Activated CD4-positive, alpha-beta T cell treated with anti-CD3 and anti-CD28 coated beads, Interleukin-2, amount 10 ng/mL, durations not matched to agents 7 days and 5 days (primary cell): ENCODE data around the gene ARHGAP6. TPM values are rescaled to one million over a fixed set of nuclear protein-coding genes. Genes with fewer than 3 reads are reported as not detected.

ENCODE experiments used
- CTCF ChIA-PET: fragments of 350-600 bp; sonication (Branson Sonifier 250); formaldehyde crosslinking; loops from one replicate; lab custom pipeline; 2021; ENCODE audit warnings: antibody characterized with exemption; lab: Charles Lee
- POLR2A ChIA-PET: fragments of 350-600 bp; sonication (Branson Sonifier 250); formaldehyde crosslinking; loops from one replicate; lab custom pipeline; 2021; ENCODE audit warnings: antibody characterized with exemption; lab: Charles Lee
- DNase-seq: peaks from one replicate; pipeline ENCODE4 v3.0.0-alpha.2; 2020
- H3K27ac Mint-ChIP-seq: one replicate; pipeline ENCODE4 v1.8.0; 2021; ENCODE audit warnings: mild to moderate bottlenecking, moderate library complexity, mixed read lengths
- H3K27me3 Mint-ChIP-seq: one replicate; pipeline ENCODE4 v1.8.0; 2021; ENCODE audit warnings: mixed read lengths
- H3K36me3 Mint-ChIP-seq: one replicate; pipeline ENCODE4 v1.8.0; 2021; ENCODE audit warnings: low read depth, mixed read lengths
- H3K4me1 Mint-ChIP-seq: one replicate; pipeline ENCODE4 v1.8.0; 2021; ENCODE audit warnings: mixed read lengths
- H3K4me3 Mint-ChIP-seq: one replicate; pipeline ENCODE4 v1.8.0; 2021; ENCODE audit warnings: mild to moderate bottlenecking, moderate library complexity, mixed read lengths
- H3K9me3 Mint-ChIP-seq: one replicate; pipeline ENCODE4 v1.8.0; 2021; ENCODE audit warnings: mixed read lengths
- total RNA-seq, 2 experiments: library from RNA; stranded (reverse); gene quantifications; one replicate each; pipeline ENCODE4 v1.2.3, GENCODE V29; 2021

The ARHGAP6 gene
- total RNA-seq, 2 experiments from 2014 or later: not detected

DNA sequence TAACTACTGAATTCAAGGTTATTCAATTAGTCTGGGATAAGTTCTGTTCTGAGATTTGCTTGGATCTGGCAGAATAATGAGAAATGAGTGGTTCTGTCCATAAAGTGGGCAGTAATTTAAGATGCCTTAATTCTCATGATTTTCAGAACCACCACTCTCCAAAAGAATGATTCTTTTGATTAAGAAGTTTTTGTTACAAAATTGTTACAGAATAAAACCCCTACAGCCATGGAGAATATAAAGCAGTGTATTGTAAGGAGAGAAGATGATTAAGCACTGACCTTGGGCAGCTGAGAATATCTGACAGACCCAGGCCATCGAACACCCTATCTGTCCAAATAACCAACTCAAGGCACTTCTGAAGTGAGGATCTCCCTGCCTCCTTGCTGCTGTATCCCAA lies 360.1 kb downstream of the ARHGAP6 start:
- ChIA-PET CTCF (no interaction called here), POLR2A (interaction anchor here (0.7 kb wide), 1 partner anchor 176 kb away, joined by 3 read pairs; no protein-coding TSS in a partner anchor)
- H3K36me3 Mint-ChIP-seq: no peaks in the 10 kb centered on the region
- no peak overlapping the region for H3K27ac Mint-ChIP-seq
- no peak overlapping the region for H3K4me3 Mint-ChIP-seq
- no peaks in the 10 kb centered on the region for H3K27me3 Mint-ChIP-seq
- no peaks in the 10 kb centered on the region for H3K4me1 Mint-ChIP-seq
- DNase-seq: no peak
- H3K9me3 Mint-ChIP-seq: no peaks in the 10 kb centered on the region

DNA sequence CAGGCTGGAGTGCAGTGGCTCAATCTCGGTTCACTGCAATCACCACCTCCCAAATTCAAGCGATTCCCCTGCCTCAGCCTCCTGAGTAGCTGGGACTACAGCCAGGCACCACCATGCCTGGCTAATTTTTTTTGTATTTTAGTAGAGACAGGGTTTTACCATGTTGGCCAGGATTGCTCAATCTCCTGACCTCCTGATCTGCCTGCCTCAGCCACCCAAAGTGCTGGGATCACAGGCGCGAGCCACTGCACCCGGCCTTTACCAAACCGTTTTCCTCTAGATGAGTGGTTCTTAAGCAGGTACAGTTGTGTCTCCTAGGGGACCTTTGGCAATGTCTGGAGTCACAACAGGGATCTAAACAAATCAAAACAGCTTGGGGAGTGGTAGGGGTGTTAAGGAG lies 360.9 kb downstream of the ARHGAP6 start:
- H3K4me1 Mint-ChIP-seq: no peaks in the 10 kb centered on the region
- H3K36me3 Mint-ChIP-seq: no peaks in the 10 kb centered on the region
- ChIA-PET CTCF (no interaction called here), POLR2A (no interaction called here)
- no peaks in the 10 kb centered on the region for H3K9me3 Mint-ChIP-seq
- no peak overlapping the region for H3K4me3 Mint-ChIP-seq
- no peak for DNase-seq
- H3K27ac Mint-ChIP-seq: no peak overlapping the region
- no peaks in the 10 kb centered on the region for H3K27me3 Mint-ChIP-seq

GRCh38 chrX:11298600-11298999 lies 367.1 kb downstream of the ARHGAP6 start:
- ChIA-PET CTCF (no interaction called here), POLR2A (no interaction called here)
- DNase-seq: no peak
- no peaks in the 10 kb centered on the region for H3K36me3 Mint-ChIP-seq
- no peaks in the 10 kb centered on the region for H3K4me1 Mint-ChIP-seq
- H3K27ac Mint-ChIP-seq: no peak overlapping the region
- H3K9me3 Mint-ChIP-seq: no peaks in the 10 kb centered on the region
- no peak overlapping the region for H3K4me3 Mint-ChIP-seq
- H3K27me3 Mint-ChIP-seq: no peaks in the 10 kb centered on the region

DNA sequence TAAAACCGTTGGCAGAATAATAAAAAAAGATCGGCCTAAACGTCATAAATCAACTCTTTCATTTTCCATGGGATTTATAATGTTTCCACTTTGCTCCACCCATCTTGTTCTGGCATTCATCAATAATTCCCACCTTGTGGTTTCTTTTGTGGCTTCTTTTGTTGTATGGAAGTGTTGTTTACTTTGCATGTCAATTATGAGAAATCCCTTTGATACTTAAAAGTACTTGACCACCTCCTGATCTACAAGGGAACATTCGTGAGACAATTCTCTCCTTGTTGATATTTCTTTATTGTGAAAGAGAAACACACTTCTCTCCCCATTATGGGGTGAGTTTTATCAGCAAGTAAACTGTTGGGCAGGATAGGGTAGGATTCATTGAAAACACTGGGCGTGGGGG lies 369.7 kb downstream of the ARHGAP6 start:
- ChIA-PET CTCF (no interaction called here), POLR2A (no interaction called here)
- no peak overlapping the region for H3K27ac Mint-ChIP-seq
- no peaks in the 10 kb centered on the region for H3K9me3 Mint-ChIP-seq
- no peaks in the 10 kb centered on the region for H3K4me1 Mint-ChIP-seq
- no peak overlapping the region for H3K4me3 Mint-ChIP-seq
- DNase-seq: no peak
- no peaks in the 10 kb centered on the region for H3K27me3 Mint-ChIP-seq
- H3K36me3 Mint-ChIP-seq: no peaks in the 10 kb centered on the region

- DNase-seq: no peak
- ChIA-PET POLR2A (no interaction called here), CTCF (no interaction called here)
- H3K27ac Mint-ChIP-seq: no peak within 1 kb of the TSS
- H3K9me3 Mint-ChIP-seq: no peaks in the 10 kb centered on the region
- no peaks in the 10 kb centered on the region for H3K27me3 Mint-ChIP-seq
- no peaks in the 10 kb centered on the region for H3K36me3 Mint-ChIP-seq
- H3K4me3 Mint-ChIP-seq: no peak within 1 kb of the TSS
- no peaks in the 10 kb centered on the region for H3K4me1 Mint-ChIP-seq
Measured at GRCh38 chrX:11293113-11293512, 372.6 kb downstream of the ARHGAP6 start, which contains the start of gene AMELX. Gene AMELX, plus strand, starts transcription at chrX:11293413. Its CDS starts 1,376 bp downstream, at chrX:11294789.

DNA sequence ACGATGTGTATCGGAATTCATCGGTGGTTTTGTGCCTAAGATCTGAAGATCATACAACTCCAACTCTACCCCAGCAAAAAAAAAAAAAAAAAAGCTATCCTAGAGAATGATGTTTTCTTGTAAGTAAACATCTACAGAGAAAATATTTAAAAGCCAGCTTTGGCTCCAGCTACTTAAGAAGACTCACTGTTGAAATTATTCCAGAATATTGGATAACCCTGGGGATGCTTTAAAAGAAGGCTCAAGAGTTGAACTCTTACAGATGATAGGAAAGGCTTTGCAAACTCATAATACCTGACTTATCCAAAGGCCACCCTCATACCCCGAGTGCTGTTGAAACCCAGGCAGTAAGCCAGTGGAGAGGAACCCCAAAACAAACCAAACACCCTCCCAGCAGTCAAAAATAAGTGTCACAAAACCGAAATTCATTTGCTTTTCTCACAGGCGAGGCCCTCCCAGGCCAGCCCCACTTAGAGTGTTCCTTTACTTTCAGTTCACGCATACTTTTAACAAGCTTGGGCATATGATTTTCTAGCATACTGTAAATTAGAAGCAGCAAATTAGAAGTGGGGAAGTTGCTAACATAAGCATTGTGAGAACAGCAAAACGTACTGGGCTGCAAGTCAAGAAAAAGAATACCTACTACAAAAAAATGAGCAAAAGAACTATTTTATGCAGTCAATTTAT lies 375.2 kb downstream of the ARHGAP6 start:
- no peak overlapping the region for H3K4me3 Mint-ChIP-seq
- no peaks in the 10 kb centered on the region for H3K9me3 Mint-ChIP-seq
- no peak overlapping the region for H3K27ac Mint-ChIP-seq
- ChIA-PET POLR2A (no interaction called here), CTCF (no interaction called here)
- H3K27me3 Mint-ChIP-seq: no peaks in the 10 kb centered on the region
- no peaks in the 10 kb centered on the region for H3K36me3 Mint-ChIP-seq
- H3K4me1 Mint-ChIP-seq: no peaks in the 10 kb centered on the region
- DNase-seq: no peak

- Mint-ChIP-seq H3K27ac (no peak overlapping the region), H3K36me3 (no peaks in the 10 kb centered on the region), H3K9me3 (no peaks in the 10 kb centered on the region), H3K4me3 (no peak overlapping the region), H3K27me3 (no peaks in the 10 kb centered on the region), H3K4me1 (no peaks in the 10 kb centered on the region)
- ChIA-PET CTCF (no interaction called here), POLR2A (no interaction called here)
- no peak for DNase-seq
Measured at GRCh38 chrX:11287505-11287904, 378.2 kb downstream of the ARHGAP6 start.

- no peak for DNase-seq
- ChIA-PET POLR2A (no interaction called here), CTCF (no interaction called here)
- H3K36me3 Mint-ChIP-seq: no peaks in the 10 kb centered on the region
- H3K27ac Mint-ChIP-seq: no peak overlapping the region
- H3K27me3 Mint-ChIP-seq: no peaks in the 10 kb centered on the region
- H3K4me3 Mint-ChIP-seq: no peak overlapping the region
- no peaks in the 10 kb centered on the region for H3K4me1 Mint-ChIP-seq
- no peaks in the 10 kb centered on the region for H3K9me3 Mint-ChIP-seq
Measured at GRCh38 chrX:11285651-11286050, 380.1 kb downstream of the ARHGAP6 start.

DNA sequence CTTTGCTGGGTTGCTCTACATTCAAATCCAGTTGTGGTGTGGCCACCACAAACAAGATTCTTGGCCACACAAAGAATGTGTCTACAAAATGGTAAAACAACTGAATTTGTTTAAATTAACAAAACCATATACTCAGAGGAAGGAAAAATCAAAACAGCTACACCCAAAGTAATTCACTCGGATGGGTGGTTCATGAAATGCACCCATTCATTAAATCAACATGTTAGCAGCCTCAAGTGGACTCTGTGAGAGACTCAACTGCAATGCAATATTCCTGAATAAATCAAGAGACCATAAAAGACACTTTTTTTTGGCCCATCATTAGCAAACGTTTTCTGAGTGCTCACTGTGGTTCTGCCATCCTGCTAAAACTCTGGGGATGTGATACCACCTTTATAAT lies 383.7 kb downstream of the ARHGAP6 start:
- no peaks in the 10 kb centered on the region for H3K27me3 Mint-ChIP-seq
- H3K4me3 Mint-ChIP-seq: no peak overlapping the region
- DNase-seq: no peak
- H3K4me1 Mint-ChIP-seq: no peaks in the 10 kb centered on the region
- POLR2A ChIA-PET: no interaction called here
- H3K36me3 Mint-ChIP-seq: no peaks in the 10 kb centered on the region
- no peaks in the 10 kb centered on the region for H3K9me3 Mint-ChIP-seq
- no peak overlapping the region for H3K27ac Mint-ChIP-seq
- CTCF ChIA-PET: no interaction called here

DNA sequence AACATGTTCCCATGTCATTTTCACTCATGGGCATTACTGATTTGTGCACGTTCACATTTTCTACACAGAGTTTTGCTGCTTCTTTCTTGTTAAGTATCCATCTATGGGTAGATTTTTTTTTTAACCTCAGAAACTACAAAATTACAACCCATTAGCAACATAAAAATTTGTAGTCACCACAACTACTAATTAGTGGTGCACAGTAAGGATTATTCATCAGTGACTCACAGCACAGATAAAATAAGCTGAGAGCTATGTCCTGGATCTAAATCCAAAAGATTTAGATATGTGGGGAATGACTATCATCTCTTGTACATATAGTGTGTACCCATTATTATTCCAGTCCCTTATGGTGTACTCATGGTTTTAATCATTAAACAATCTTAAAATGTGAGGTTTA lies 392.2 kb downstream of the ARHGAP6 start:
- no peaks in the 10 kb centered on the region for H3K9me3 Mint-ChIP-seq
- DNase-seq: no peak
- no peak overlapping the region for H3K27ac Mint-ChIP-seq
- ChIA-PET CTCF (no interaction called here), POLR2A (no interaction called here)
- no peak overlapping the region for H3K4me3 Mint-ChIP-seq
- H3K27me3 Mint-ChIP-seq: no peaks in the 10 kb centered on the region
- H3K4me1 Mint-ChIP-seq: no peaks in the 10 kb centered on the region
- H3K36me3 Mint-ChIP-seq: no peaks in the 10 kb centered on the region

- no peaks in the 10 kb centered on the region for H3K36me3 Mint-ChIP-seq
- no peak overlapping the region for H3K27ac Mint-ChIP-seq
- H3K4me1 Mint-ChIP-seq: no peaks in the 10 kb centered on the region
- H3K4me3 Mint-ChIP-seq: no peak overlapping the region
- DNase-seq: no peak
- no peaks in the 10 kb centered on the region for H3K27me3 Mint-ChIP-seq
- ChIA-PET POLR2A (no interaction called here), CTCF (no interaction called here)
- H3K9me3 Mint-ChIP-seq: no peaks in the 10 kb centered on the region
Measured at GRCh38 chrX:11272863-11273262, 392.9 kb downstream of the ARHGAP6 start.

DNA sequence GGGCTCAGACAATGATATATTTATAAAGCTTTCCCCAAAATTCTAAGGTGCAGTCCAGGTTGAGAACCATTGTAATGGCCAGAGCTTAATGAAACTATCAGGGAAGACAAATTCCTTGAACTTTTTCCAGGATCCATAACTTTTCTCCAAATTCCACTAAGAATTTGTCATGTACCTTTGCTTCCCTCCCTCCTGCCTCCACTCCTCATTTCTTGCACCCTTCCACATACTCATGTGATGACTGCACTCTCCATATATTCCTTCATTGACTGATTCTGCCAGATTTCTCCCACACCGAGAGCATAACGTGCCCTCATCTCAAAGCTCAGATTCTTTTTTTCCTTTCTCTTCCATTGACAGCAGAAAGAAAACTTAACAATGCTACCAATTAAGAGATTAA lies 393.4 kb downstream of the ARHGAP6 start:
- ChIA-PET POLR2A (no interaction called here), CTCF (no interaction called here)
- Mint-ChIP-seq H3K27me3 (no peaks in the 10 kb centered on the region), H3K4me1 (no peaks in the 10 kb centered on the region), H3K9me3 (no peaks in the 10 kb centered on the region), H3K36me3 (no peaks in the 10 kb centered on the region), H3K4me3 (no peak overlapping the region), H3K27ac (no peak overlapping the region)
- no peak for DNase-seq

GRCh38 chrX:11269996-11270395 lies 395.7 kb downstream of the ARHGAP6 start:
- no peaks in the 10 kb centered on the region for H3K4me1 Mint-ChIP-seq
- no peak overlapping the region for H3K4me3 Mint-ChIP-seq
- no peak for DNase-seq
- CTCF ChIA-PET: no interaction called here
- H3K27ac Mint-ChIP-seq: no peak overlapping the region
- H3K36me3 Mint-ChIP-seq: no peaks in the 10 kb centered on the region
- POLR2A ChIA-PET: no interaction called here
- no peaks in the 10 kb centered on the region for H3K27me3 Mint-ChIP-seq
- H3K9me3 Mint-ChIP-seq: no peaks in the 10 kb centered on the region

DNA sequence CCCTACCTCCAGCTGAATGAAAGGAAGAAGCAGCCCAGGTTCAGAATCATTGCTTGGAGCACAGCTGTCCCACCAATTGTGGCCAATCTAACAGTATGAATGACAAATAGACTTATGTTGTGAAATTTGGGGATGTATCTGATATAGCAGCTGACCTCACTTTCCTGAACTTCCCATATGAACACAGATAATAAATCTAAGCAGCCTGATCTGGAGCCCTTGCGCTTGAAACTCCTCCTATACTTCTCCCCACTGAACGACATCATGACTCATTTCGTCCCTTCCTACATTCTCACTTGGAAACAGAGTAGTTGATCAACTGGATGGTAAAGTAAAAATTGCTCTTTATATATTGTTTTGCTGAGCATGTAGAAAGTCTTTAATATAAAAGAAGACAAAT lies 396.7 kb downstream of the ARHGAP6 start:
- no peak overlapping the region for H3K27ac Mint-ChIP-seq
- ChIA-PET CTCF (no interaction called here), POLR2A (no interaction called here)
- no peaks in the 10 kb centered on the region for H3K9me3 Mint-ChIP-seq
- H3K36me3 Mint-ChIP-seq: no peaks in the 10 kb centered on the region
- H3K4me1 Mint-ChIP-seq: no peaks in the 10 kb centered on the region
- H3K27me3 Mint-ChIP-seq: no peaks in the 10 kb centered on the region
- H3K4me3 Mint-ChIP-seq: no peak overlapping the region
- DNase-seq: no peak
